A673 (cell line): Measurements from ENCODE around the gene WDCP. TPM values are rescaled to one million over a fixed set of nuclear protein-coding genes. Genes with fewer than 3 reads are reported as not detected.
A peak's percentile ranks its signal among the peaks of the same experiment; 100 is the strongest.

Experiments used
- BruUV-seq: library from RNA; stranded (reverse); fragments of 400-500 nt; replicated peaks from 2 replicates; lab custom pipeline; 2021; lab: Mats Ljungman, UMichigan
- CTCF ChIA-PET: fragments of 300-600 bp; sonication (Branson Sonifier 250); formaldehyde crosslinking; loops from one replicate; lab custom pipeline; 2022; ENCODE audit warnings: antibody characterized with exemption; lab: Charles Lee
- POLR2A ChIA-PET: fragments of 300-600 bp; sonication (Branson Sonifier 250); formaldehyde crosslinking; loops from one replicate; lab custom pipeline; 2022; ENCODE audit warnings: antibody characterized with exemption; ENCODE audit not compliant: low non-redundant PET; lab: Charles Lee
- DNase-seq: peaks from one replicate; pipeline ENCODE4 v3.0.0-alpha.2; 2015; ENCODE audit warnings: low spot score
- H3K27ac ChIP-seq: fragments of 200-600 bp; sonication (generic); 2 replicates; pipeline ENCODE4 v1.5.1; 2016; ENCODE audit warnings: mixed run types, low read depth, mild to moderate bottlenecking, mixed read lengths, antibody characterized with exemption, low read length; ENCODE audit not compliant: poor library complexity, severe bottlenecking
- H3K27me3 ChIP-seq: fragments of 200-600 bp; sonication (generic); replicated peaks from 2 replicates; pipeline ENCODE4 v1.6.1; 2017; ENCODE audit warnings: mixed run types, low read depth, mild to moderate bottlenecking, mixed read lengths, antibody characterized with exemption, low read length; ENCODE audit not compliant: insufficient read depth, poor library complexity
- H3K36me3 ChIP-seq: fragments of 200-600 bp; sonication (generic); 2 replicates; pipeline ENCODE4 v1.6.1; 2016; ENCODE audit warnings: mixed run types, mild to moderate bottlenecking, mixed read lengths, antibody characterized with exemption, low read length; ENCODE audit not compliant: insufficient read depth, poor library complexity, severe bottlenecking
- H3K4me1 ChIP-seq: fragments of 200-600 bp; sonication (generic); 2 replicates; pipeline ENCODE4 v1.6.1; 2017; ENCODE audit warnings: mixed run types, mild to moderate bottlenecking, mixed read lengths, antibody characterized with exemption, low read length; ENCODE audit not compliant: insufficient read depth, poor library complexity, severe bottlenecking
- H3K4me3 ChIP-seq: fragments of 200-600 bp; sonication (generic); 2 replicates; pipeline ENCODE4 v1.5.1; 2016; ENCODE audit warnings: low read depth, mixed run types, mild to moderate bottlenecking, mixed read lengths, low read length; ENCODE audit not compliant: poor library complexity, severe bottlenecking
- H3K9me3 ChIP-seq: fragments of 200-600 bp; sonication (generic); 2 replicates; pipeline ENCODE4 v1.6.1; 2016; ENCODE audit warnings: mixed run types, low read depth, mild to moderate bottlenecking, mixed read lengths, antibody characterized with exemption, low read length; ENCODE audit not compliant: poor library complexity, severe bottlenecking
- EZH2 ChIP-seq: fragments of 200-600 bp; sonication (generic); IDR thresholded peaks from 2 replicates; pipeline ENCODE4 v1.6.1; 2017; ENCODE audit warnings: borderline replicate concordance, low read depth, mild to moderate bottlenecking, mixed read lengths, antibody characterized with exemption, low read length; ENCODE audit not compliant: poor library complexity, severe bottlenecking
- intact Hi-C: fragments of 100-400 bp; cut with micrococcal nuclease; formaldehyde crosslinking; loops from one replicate; pipeline ENCODE4 v1.10.0; 2022; ENCODE audit not compliant: unreplicated experiment
- total RNA-seq: library from RNA; stranded (reverse); gene quantifications from 2 replicates; pipeline ENCODE4 v1.2.3, GENCODE V29; 2021
- TF ChIP-seq, protein P1 (sequence below): fragments of 300-800, 200-600 bp; sonication (generic); conservative IDR thresholded peaks from 2 replicates; pipeline ENCODE4 v1.5.1; 2017; ENCODE audit warnings: low read depth, mild to moderate bottlenecking, antibody characterized with exemption, low read length, moderate library complexity, mixed read lengths

The WDCP gene
- total RNA-seq, 1 experiment from 2014 or later: 30.8 TPM

DNA sequence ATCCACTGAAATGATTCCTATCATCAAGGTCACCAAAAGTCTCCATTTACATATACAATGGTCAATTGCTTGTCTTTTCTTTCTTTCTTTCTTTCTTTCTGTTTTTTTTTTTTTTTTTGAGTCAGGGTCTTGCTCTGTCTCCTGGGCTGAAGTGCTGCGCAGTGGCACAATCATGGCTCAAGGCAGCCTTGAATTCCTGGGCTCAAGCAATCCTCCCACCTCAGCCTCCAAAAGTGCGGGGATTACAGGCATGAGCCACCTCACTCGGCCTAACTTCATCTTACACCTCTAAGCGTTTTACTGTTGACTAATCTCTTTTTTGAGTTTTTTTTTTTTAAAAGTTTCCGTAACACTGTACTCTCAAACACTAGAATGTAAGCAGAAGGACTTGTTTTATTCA lies 28.1 kb upstream of the WDCP start:
- ChIA-PET CTCF (no interaction called here), POLR2A (no interaction called here)
- intact Hi-C loops: loop anchor here (5.0 kb wide), 1 partner anchor 253 kb away; no protein-coding TSS in a partner anchor
- TF ChIP-seq, protein P1, sequence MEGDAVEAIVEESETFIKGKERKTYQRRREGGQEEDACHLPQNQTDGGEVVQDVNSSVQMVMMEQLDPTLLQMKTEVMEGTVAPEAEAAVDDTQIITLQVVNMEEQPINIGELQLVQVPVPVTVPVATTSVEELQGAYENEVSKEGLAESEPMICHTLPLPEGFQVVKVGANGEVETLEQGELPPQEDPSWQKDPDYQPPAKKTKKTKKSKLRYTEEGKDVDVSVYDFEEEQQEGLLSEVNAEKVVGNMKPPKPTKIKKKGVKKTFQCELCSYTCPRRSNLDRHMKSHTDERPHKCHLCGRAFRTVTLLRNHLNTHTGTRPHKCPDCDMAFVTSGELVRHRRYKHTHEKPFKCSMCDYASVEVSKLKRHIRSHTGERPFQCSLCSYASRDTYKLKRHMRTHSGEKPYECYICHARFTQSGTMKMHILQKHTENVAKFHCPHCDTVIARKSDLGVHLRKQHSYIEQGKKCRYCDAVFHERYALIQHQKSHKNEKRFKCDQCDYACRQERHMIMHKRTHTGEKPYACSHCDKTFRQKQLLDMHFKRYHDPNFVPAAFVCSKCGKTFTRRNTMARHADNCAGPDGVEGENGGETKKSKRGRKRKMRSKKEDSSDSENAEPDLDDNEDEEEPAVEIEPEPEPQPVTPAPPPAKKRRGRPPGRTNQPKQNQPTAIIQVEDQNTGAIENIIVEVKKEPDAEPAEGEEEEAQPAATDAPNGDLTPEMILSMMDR: no peak
- TF ChIP-seq EZH2: no peak
- no peak for DNase-seq
- Histone ChIP-seq H3K27ac (peak overlapping the region; percentile 67), H3K27me3 (no peaks in the 10 kb centered on the region), H3K4me3 (peak overlapping the region; percentile 82), H3K9me3 (no peaks in the 10 kb centered on the region), H3K36me3 (peaks cover 21% of the 10 kb centered on the region), H3K4me1 (peaks cover 7% of the 10 kb centered on the region)
- BruUV-seq: no TSS peak

DNA sequence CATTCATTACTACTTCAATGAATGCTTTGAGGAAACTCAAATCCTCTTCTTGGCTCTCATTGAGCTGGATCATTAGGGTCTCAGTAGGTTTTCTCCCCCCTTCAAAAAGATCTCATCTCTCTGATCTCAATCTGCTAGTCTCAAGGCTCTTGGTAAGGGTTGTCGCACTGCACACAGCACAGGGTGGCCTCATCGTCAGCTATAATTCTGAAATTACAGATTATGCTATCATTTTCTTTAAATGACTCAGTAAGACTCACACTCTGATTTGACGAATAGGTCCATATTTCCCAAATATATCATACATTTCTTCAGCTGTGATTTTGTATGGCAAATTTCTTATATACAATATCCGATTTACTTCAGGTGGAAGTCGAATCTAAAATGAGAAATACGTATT lies 26.6 kb upstream of the WDCP start:
- Histone ChIP-seq H3K36me3 (peaks cover 21% of the 10 kb centered on the region), H3K27ac (no peak overlapping the region), H3K4me1 (peaks cover 7% of the 10 kb centered on the region), H3K27me3 (no peaks in the 10 kb centered on the region), H3K9me3 (no peaks in the 10 kb centered on the region), H3K4me3 (no peak overlapping the region)
- TF ChIP-seq, protein P1: no peak
- TF ChIP-seq EZH2: no peak
- DNase-seq: no peak
- ChIA-PET CTCF (no interaction called here), POLR2A (no interaction called here)
- intact Hi-C loops: no loop called here
- BruUV-seq: no TSS peak

DNA sequence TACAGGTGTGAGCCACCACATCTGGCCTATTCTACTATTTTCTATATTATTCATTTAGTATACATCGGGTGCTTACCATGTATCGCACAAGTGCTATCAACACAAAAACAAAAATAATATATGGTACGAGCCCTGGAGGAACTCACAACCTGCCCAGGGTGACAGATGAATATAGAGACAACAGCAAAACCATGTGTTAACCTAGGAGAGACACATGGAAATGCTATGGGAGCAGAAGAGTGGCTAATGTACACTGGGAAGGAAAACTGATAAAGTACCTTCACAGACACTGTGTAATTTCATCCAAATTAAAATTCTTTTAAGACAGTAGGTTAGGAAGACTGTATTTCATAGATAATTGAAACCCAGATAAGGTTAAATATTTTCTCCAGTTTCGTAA lies 25.1 kb upstream of the WDCP start:
- Histone ChIP-seq H3K27me3 (no peaks in the 10 kb centered on the region), H3K9me3 (no peaks in the 10 kb centered on the region), H3K27ac (no peak overlapping the region), H3K4me3 (no peak overlapping the region), H3K36me3 (peaks cover 32% of the 10 kb centered on the region), H3K4me1 (peaks cover 7% of the 10 kb centered on the region)
- ChIA-PET CTCF (no interaction called here), POLR2A (no interaction called here)
- TF ChIP-seq, protein P1: no peak
- no peak for TF ChIP-seq EZH2
- BruUV-seq: no TSS peak
- no peak for DNase-seq
- intact Hi-C loops: no loop called here
